HCT116 (cell line): ENCODE data around the gene MAJIN. TPM values are rescaled to one million over a fixed set of nuclear protein-coding genes. Genes with fewer than 3 reads are reported as not detected.

ENCODE experiments used
- ATAC-seq: fragments of 200-7000 bp; cut with Tn5 transposase; 2 replicates; pipeline ENCODE4 v1.9.1; 2020; ENCODE audit warnings: mild to moderate bottlenecking, moderate library complexity
- BruUV-seq: library from RNA; stranded (reverse); fragments of 400-500 nt; replicated peaks from 2 replicates; lab custom pipeline; 2021; lab: Mats Ljungman, UMichigan
- CTCF ChIA-PET: fragments of 300-600 bp; sonication (Branson Sonifier 250); formaldehyde crosslinking; loops from one replicate; lab custom pipeline; 2021; ENCODE audit warnings: antibody characterized with exemption; lab: Charles Lee
- POLR2A ChIA-PET: fragments of 300-600, 350-600 bp; sonication (Branson Sonifier 250); formaldehyde crosslinking; loops from one replicate; lab custom pipeline; 2021; ENCODE audit warnings: antibody characterized with exemption; lab: Charles Lee
- RAD21 ChIA-PET, 2 experiments: fragments of 300-600 bp; sonication (Branson Sonifier 250); formaldehyde crosslinking; loops; one replicate each; lab custom pipeline; 2023; ENCODE audit warnings: low total read pairs in 2 of 2; ENCODE audit not compliant: uncharacterized antibody in 2 of 2, unreplicated experiment in 2 of 2, low non-redundant PET in 1 of 2; lab: Charles Lee
- DNase-seq: peaks from one replicate; pipeline ENCODE4 v3.0.0-alpha.2; 2010; ENCODE audit warnings: low read depth, low spot score
- H2AFZ ChIP-seq: fragments of 200-600 bp; shearing (Covaris generic), sonication (generic); 2 replicates; pipeline ENCODE4 v1.6.1; 2017; ENCODE audit warnings: low read depth, mixed run types, mixed read lengths, antibody characterized with exemption, low read length; ENCODE audit not compliant: poor library complexity, severe bottlenecking
- H3K27ac ChIP-seq: 2 replicates; pipeline ENCODE4 v1.5.1; 2012; ENCODE audit warnings: low read depth, low read length
- H3K27me3 ChIP-seq: fragments of 200-600 bp; sonication (generic); 2 replicates; pipeline ENCODE4 v1.6.1; 2016; ENCODE audit warnings: mixed run types, low read length, mixed read lengths; ENCODE audit not compliant: insufficient read depth
- H3K36me3 ChIP-seq, 2 experiments: fragments of 200-500 bp in 1 of 2; fragments of 200-600 bp in 1 of 2; sonication (Bioruptor generic) in 1 of 2; sonication (generic) in 1 of 2; 2 replicates each; pipeline versions ENCODE4 v1.5.1 to v1.6.1; 2014 to 2016; ENCODE audit warnings: low read length in 2 of 2, inconsistent platforms in 1 of 2, mixed read lengths in 1 of 2, mixed run types in 1 of 2; ENCODE audit not compliant: insufficient read depth in 2 of 2, control insufficient read depth in 1 of 2
- H3K4me1 ChIP-seq, 2 experiments: fragments of 200-600 bp in 1 of 2; sonication (generic) in 1 of 2; 2 replicates each; pipeline versions ENCODE4 v1.5.1 to v1.6.1; 2012 to 2017; ENCODE audit warnings: low read length in 2 of 2, inconsistent platforms in 1 of 2, mild to moderate bottlenecking in 1 of 2, mixed read lengths in 1 of 2, mixed run types in 1 of 2, moderate library complexity in 1 of 2; ENCODE audit not compliant: insufficient read depth in 2 of 2, control insufficient read depth in 1 of 2
- H3K4me2 ChIP-seq: fragments of 200-600 bp; sonication (generic); 2 replicates; pipeline ENCODE4 v1.6.1; 2017; ENCODE audit warnings: mixed run types, low read length, mixed read lengths
- H3K4me3 ChIP-seq, 2 experiments: fragments of 200-600 bp in 1 of 2; sonication (generic) in 1 of 2; replicated peaks in 1 of 2; 2 replicates each; pipeline ENCODE4 v1.5.1; 2011 to 2016; ENCODE audit warnings: low read length in 2 of 2, control low read depth in 1 of 2, low read depth in 1 of 2, mild to moderate bottlenecking in 1 of 2, mixed read lengths in 1 of 2, mixed run types in 1 of 2
- H3K79me2 ChIP-seq: fragments of 200-600 bp; sonication (generic); 2 replicates; pipeline ENCODE4 v1.6.1; 2017; ENCODE audit warnings: mild to moderate bottlenecking, mixed run types, low read length, moderate library complexity, mixed read lengths; ENCODE audit not compliant: insufficient read depth
- H3K9ac ChIP-seq: fragments of 200-600 bp; sonication (generic); 2 replicates; pipeline ENCODE4 v1.6.1; 2016; ENCODE audit warnings: low read length, mixed read lengths
- H3K9me2 ChIP-seq: fragments of 200-600 bp; sonication (generic), shearing (Covaris generic); 2 replicates; pipeline ENCODE4 v1.6.1; 2017; ENCODE audit warnings: mixed run types, mild to moderate bottlenecking, moderate library complexity; ENCODE audit not compliant: insufficient read depth
- H3K9me3 ChIP-seq, 2 experiments: fragments of 200-500 bp in 1 of 2; fragments of 200-600 bp in 1 of 2; sonication (Bioruptor generic) in 1 of 2; sonication (generic) in 1 of 2; 2 replicates each; pipeline ENCODE4 v1.6.1; 2014 to 2017; ENCODE audit warnings: low read length in 2 of 2, mixed read lengths in 2 of 2, inconsistent platforms in 1 of 2, low read depth in 1 of 2, mild to moderate bottlenecking in 1 of 2, mixed run types in 1 of 2, moderate library complexity in 1 of 2; ENCODE audit not compliant: control insufficient read depth in 1 of 2, insufficient read depth in 1 of 2
- H4K20me1 ChIP-seq: fragments of 200-600 bp; sonication (generic), shearing (Covaris generic); 2 replicates; pipeline ENCODE4 v1.6.1; 2017; ENCODE audit warnings: mixed run types, mild to moderate bottlenecking, moderate library complexity; ENCODE audit not compliant: insufficient read depth
- CTCF ChIP-seq, 3 experiments: fragments of 200-600 bp in 1 of 3; sonication (generic) in 1 of 3; IDR thresholded peaks in 2 of 3; conservative IDR thresholded peaks in 1 of 3; 2 replicates each; pipeline ENCODE4 v1.5.1; 2012 to 2017; ENCODE audit warnings: low read depth in 2 of 3, low read length in 2 of 3, antibody characterized with exemption in 1 of 3, borderline replicate concordance in 1 of 3, control low read depth in 1 of 3, mild to moderate bottlenecking in 1 of 3, mixed read lengths in 1 of 3, mixed run types in 1 of 3, moderate library complexity in 1 of 3; ENCODE audit not compliant: insufficient read depth in 1 of 3
- EZH2 ChIP-seq: fragments of 200-600 bp; sonication (generic); IDR thresholded peaks from 2 replicates; pipeline ENCODE4 v1.6.1; 2017; ENCODE audit warnings: antibody characterized with exemption, mixed run types
- ZBTB33 ChIP-seq: IDR thresholded peaks from 2 replicates; pipeline ENCODE4 v1.6.1; 2011; ENCODE audit warnings: mild to moderate bottlenecking, low read length, moderate library complexity; ENCODE audit not compliant: insufficient replicate concordance; ENCODE audit errors: extremely low read depth
- intact Hi-C: fragments of 100-400 bp; cut with micrococcal nuclease; formaldehyde crosslinking; loops from 2 replicates; pipeline ENCODE4 v1.10.0; 2022
- total RNA-seq: library from RNA; stranded (reverse); gene quantifications from one replicate; pipeline ENCODE4 v1.2.1, GENCODE V29; 2021; ENCODE audit not compliant: unreplicated experiment

MAJIN gene
- total RNA-seq, 1 experiment from 2014 or later, result not detected

GRCh38 chr11:64892411-64892831 is 79.5 kb downstream of the MAJIN start (continued):
- no peak for TF ChIP-seq ZBTB33

- Histone ChIP-seq H3K27me3 (no peaks in the 10 kb centered on the region), H2AFZ (no peak overlapping the region), H3K9me3 (no peaks in the 10 kb centered on the region), H3K4me3 (no peak overlapping the region), H3K9ac (no peak overlapping the region), H4K20me1 (no peaks in the 10 kb centered on the region), H3K36me3 (no peaks in the 10 kb centered on the region), H3K4me2 (no peak overlapping the region), H3K27ac (no peak overlapping the region; the same call in 1 of the 2 replicates), H3K4me1 (peaks cover 7 to 38% of the 10 kb centered on the region in 2 experiments; a peak in 3 of 4 replicates), H3K79me2 (no peaks in the 10 kb centered on the region), H3K9me2 (no peaks in the 10 kb centered on the region)
- no peak for ATAC-seq
- no TSS peak for BruUV-seq
- TF ChIP-seq ZBTB33 (no peak), EZH2 (no peak), CTCF (IDR thresholded peaks at IDR 0.05 in 2 of 3, conservative IDR thresholded peaks at IDR 0.05 in 1 of 3; ENCODE audit: borderline replicate concordance in 1 of 3, insufficient read depth in 1 of 3, low read depth in 2 of 3, low read length in 2 of 3) (no peak)
- ChIA-PET RAD21 (no interaction called here), CTCF (interaction anchor here (0.9 to 10.8 kb wide), 2 partner anchors 43 to 230 kb away, joined by 3 to 112 read pairs; partner anchors contain the start of genes FAU and MRPL49), POLR2A (no interaction called here)
- no peak for DNase-seq
- intact Hi-C loops, result no loop called here
These were observed 80.0 kb downstream of the MAJIN start for GRCh38 chr11:64891880-64892279.
